ENCODE results near the gene C5. TPM values are rescaled to one million over a fixed set of nuclear protein-coding genes. Genes with fewer than 3 reads are reported as not detected.

The C5 gene
- total and polyA plus RNA-seq, 2 experiments from 2014 or later = 0.31 TPM; not detected in 1

DNA sequence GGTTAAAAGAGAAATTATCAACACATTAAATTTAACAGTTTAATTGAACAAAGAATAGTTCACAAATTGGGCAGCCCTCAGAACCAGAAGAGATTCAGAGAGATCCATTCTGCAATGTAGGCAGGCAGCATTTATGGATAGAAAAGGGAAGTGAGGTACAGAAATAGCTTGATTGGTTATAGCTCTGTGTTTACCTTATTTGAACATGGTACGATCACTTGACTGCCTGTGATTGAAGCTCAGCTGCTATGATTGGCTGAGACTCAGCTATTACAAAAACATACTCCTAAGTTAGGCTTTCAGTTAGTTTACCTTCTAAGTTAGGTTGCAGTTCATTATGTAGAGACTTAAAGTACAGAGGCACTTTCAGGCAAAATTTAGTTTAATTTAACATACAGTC lies 32.0 kb upstream of the C5 start:
- H3K36me3 ChIP-seq (ENCODE audit: insufficient read depth) = no peaks in the 10 kb centered on the region
- H3F3A ChIP-seq (replicated peaks; ENCODE audit: low read depth) = no peaks in the 10 kb centered on the region
- no peak overlapping the region for H3K4me3 Mint-ChIP-seq
- H2AFZ ChIP-seq = no peak overlapping the region
- H3K9me2 ChIP-seq (ENCODE audit: insufficient read depth) = no peaks in the 10 kb centered on the region
- H3K27ac ChIP-seq (ENCODE audit: low read depth) = no peak overlapping the region
- H4K20me1 ChIP-seq (replicated peaks; ENCODE audit: insufficient read depth) = no peaks in the 10 kb centered on the region
- peaks cover 4% of the 10 kb centered on the region; the same call in 1 of the 2 replicates for H3K27me3 ChIP-seq (ENCODE audit: insufficient read depth)
- no peak overlapping the region for H3K4me2 ChIP-seq
- no peak overlapping the region for H3K4me3 ChIP-seq
- H3K27me3 Mint-ChIP-seq (ENCODE audit: insufficient read depth, low read depth, poor library complexity) = no peaks in the 10 kb centered on the region
- TF ChIP-seq JUNB (IDR thresholded peaks at IDR 0.05; ENCODE audit: unreplicated experiment) (no peak), ZNF114 (CRISPR knock-in tag; IDR thresholded peaks at IDR 0.05) (no peak), EZH2 (IDR thresholded peaks at IDR 0.05; ENCODE audit: low read depth, unreplicated experiment) (no peak)
- TF ChIP-seq, protein P1, sequence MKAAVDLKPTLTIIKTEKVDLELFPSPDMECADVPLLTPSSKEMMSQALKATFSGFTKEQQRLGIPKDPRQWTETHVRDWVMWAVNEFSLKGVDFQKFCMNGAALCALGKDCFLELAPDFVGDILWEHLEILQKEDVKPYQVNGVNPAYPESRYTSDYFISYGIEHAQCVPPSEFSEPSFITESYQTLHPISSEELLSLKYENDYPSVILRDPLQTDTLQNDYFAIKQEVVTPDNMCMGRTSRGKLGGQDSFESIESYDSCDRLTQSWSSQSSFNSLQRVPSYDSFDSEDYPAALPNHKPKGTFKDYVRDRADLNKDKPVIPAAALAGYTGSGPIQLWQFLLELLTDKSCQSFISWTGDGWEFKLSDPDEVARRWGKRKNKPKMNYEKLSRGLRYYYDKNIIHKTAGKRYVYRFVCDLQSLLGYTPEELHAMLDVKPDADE (IDR thresholded peaks at IDR 0.05) = no peak
- ATAC-seq = no peak
- no peak for DNase-seq (ENCODE audit: low spot score)
- H3K4me1 Mint-ChIP-seq = no peaks in the 10 kb centered on the region
- H3K79me2 ChIP-seq (replicated peaks; ENCODE audit: insufficient read depth) = no peaks in the 10 kb centered on the region
- H3K36me3 Mint-ChIP-seq (ENCODE audit: low read depth) = no peaks in the 10 kb centered on the region
- H3K9me3 Mint-ChIP-seq = no peaks in the 10 kb centered on the region
- H3K4me1 ChIP-seq (ENCODE audit: insufficient read depth) = no peaks in the 10 kb centered on the region
- H3K27ac Mint-ChIP-seq = no peak overlapping the region

DNA sequence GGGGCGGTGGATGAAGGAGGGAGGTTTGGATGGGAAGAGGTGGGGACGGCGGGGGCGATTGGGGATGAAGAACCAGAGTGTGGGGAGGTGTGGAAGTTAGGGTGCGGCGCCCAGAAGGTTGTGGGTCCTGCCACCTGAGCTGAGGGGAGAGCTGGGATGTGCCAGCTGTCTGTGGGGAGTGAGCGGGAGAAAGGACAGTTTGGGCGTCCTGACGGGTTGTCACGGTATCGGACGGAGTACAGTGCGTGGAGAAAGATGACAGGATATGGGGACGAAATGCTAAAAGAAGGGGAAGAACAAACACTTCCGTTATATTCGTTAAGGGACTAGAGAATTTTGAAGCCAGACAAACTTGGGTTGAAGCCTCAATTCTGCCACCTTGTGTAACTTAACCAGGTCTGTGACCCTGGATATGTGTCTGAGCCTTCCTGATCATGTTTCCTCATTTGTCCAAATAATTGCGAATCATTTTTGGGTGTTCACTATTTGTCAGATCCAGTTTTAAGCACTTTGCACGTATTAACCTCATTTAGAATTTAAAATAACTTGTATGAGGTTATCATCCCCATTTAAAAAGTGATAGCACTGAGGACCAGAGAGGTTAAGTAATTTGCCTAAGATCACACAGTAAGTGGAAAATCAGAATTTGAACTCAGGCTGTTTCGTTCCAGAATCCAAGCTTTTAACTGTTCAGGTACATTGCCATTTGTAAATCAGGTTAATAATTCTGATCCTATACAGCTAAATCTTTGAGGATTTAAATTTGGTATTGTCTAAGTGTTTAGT lies 25.4 kb upstream of the C5 start:
- ATAC-seq (no peak), DNase-seq (ENCODE audit: low spot score) (peak; percentile 27)
- no peak overlapping the region for H3K27ac ChIP-seq (ENCODE audit: low read depth)
- H3K4me1 Mint-ChIP-seq = peaks cover 12% of the 10 kb centered on the region
- H3F3A ChIP-seq (replicated peaks; ENCODE audit: low read depth) = peaks cover 13% of the 10 kb centered on the region
- H3K9me3 Mint-ChIP-seq = no peaks in the 10 kb centered on the region; the same call in 2 of the 3 replicates
- H3K27ac Mint-ChIP-seq = peak overlapping the region; percentile 94
- no peaks in the 10 kb centered on the region for H3K36me3 ChIP-seq (ENCODE audit: insufficient read depth)
- H3K4me1 ChIP-seq (ENCODE audit: insufficient read depth) = peaks cover 16% of the 10 kb centered on the region
- H3K27me3 Mint-ChIP-seq (ENCODE audit: insufficient read depth, low read depth, poor library complexity) = peaks cover 34% of the 10 kb centered on the region
- peak overlapping the region; percentile 71 for H3K4me3 ChIP-seq
- no peaks in the 10 kb centered on the region for H3K79me2 ChIP-seq (replicated peaks; ENCODE audit: insufficient read depth)
- peak overlapping the region; percentile 100 for H2AFZ ChIP-seq
- peaks cover 62% of the 10 kb centered on the region for H3K27me3 ChIP-seq (ENCODE audit: insufficient read depth)
- H4K20me1 ChIP-seq (replicated peaks; ENCODE audit: insufficient read depth) = peaks cover 16% of the 10 kb centered on the region
- H3K4me2 ChIP-seq = peak overlapping the region; percentile 84
- H3K4me3 Mint-ChIP-seq = peak overlapping the region; percentile 98
- H3K9me2 ChIP-seq (ENCODE audit: insufficient read depth) = no peaks in the 10 kb centered on the region
- no peaks in the 10 kb centered on the region; the same call in 2 of the 3 replicates for H3K36me3 Mint-ChIP-seq (ENCODE audit: low read depth)
- no peak for TF ChIP-seq EZH2phosphoT487 (IDR thresholded peaks at IDR 0.05; ENCODE audit: unreplicated experiment)
- TF ChIP-seq, protein P2, sequence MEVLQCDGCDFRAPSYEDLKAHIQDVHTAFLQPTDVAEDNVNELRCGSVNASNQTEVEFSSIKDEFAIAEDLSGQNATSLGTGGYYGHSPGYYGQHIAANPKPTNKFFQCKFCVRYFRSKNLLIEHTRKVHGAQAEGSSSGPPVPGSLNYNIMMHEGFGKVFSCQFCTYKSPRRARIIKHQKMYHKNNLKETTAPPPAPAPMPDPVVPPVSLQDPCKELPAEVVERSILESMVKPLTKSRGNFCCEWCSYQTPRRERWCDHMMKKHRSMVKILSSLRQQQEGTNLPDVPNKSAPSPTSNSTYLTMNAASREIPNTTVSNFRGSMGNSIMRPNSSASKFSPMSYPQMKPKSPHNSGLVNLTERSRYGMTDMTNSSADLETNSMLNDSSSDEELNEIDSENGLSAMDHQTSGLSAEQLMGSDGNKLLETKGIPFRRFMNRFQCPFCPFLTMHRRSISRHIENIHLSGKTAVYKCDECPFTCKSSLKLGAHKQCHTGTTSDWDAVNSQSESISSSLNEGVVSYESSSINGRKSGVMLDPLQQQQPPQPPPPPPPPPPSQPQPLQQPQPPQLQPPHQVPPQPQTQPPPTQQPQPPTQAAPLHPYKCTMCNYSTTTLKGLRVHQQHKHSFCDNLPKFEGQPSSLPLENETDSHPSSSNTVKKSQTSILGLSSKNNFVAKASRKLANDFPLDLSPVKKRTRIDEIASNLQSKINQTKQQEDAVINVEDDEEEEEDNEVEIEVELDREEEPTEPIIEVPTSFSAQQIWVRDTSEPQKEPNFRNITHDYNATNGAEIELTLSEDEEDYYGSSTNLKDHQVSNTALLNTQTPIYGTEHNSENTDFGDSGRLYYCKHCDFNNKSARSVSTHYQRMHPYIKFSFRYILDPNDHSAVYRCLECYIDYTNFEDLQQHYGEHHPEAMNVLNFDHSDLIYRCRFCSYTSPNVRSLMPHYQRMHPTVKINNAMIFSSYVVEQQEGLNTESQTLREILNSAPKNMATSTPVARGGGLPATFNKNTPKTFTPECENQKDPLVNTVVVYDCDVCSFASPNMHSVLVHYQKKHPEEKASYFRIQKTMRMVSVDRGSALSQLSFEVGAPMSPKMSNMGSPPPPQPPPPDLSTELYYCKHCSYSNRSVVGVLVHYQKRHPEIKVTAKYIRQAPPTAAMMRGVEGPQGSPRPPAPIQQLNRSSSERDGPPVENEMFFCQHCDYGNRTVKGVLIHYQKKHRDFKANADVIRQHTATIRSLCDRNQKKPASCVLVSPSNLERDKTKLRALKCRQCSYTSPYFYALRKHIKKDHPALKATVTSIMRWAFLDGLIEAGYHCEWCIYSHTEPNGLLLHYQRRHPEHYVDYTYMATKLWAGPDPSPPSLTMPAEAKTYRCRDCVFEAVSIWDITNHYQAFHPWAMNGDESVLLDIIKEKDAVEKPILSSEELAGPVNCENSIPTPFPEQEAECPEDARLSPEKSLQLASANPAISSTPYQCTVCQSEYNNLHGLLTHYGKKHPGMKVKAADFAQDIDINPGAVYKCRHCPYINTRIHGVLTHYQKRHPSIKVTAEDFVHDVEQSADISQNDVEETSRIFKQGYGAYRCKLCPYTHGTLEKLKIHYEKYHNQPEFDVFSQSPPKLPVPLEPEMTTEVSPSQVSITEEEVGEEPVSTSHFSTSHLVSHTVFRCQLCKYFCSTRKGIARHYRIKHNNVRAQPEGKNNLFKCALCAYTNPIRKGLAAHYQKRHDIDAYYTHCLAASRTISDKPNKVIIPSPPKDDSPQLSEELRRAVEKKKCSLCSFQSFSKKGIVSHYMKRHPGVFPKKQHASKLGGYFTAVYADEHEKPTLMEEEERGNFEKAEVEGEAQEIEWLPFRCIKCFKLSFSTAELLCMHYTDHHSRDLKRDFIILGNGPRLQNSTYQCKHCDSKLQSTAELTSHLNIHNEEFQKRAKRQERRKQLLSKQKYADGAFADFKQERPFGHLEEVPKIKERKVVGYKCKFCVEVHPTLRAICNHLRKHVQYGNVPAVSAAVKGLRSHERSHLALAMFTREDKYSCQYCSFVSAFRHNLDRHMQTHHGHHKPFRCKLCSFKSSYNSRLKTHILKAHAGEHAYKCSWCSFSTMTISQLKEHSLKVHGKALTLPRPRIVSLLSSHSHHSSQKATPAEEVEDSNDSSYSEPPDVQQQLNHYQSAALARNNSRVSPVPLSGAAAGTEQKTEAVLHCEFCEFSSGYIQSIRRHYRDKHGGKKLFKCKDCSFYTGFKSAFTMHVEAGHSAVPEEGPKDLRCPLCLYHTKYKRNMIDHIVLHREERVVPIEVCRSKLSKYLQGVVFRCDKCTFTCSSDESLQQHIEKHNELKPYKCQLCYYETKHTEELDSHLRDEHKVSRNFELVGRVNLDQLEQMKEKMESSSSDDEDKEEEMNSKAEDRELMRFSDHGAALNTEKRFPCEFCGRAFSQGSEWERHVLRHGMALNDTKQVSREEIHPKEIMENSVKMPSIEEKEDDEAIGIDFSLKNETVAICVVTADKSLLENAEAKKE (CRISPR knock-in tag; IDR thresholded peaks at IDR 0.05) = no peak
- no peak for TF ChIP-seq STAT1 (IDR thresholded peaks at IDR 0.05; ENCODE audit: unreplicated experiment)
- no peak for TF ChIP-seq EZH2 (IDR thresholded peaks at IDR 0.05; ENCODE audit: low read depth, unreplicated experiment)
- TF ChIP-seq ZNF114 (CRISPR knock-in tag; IDR thresholded peaks at IDR 0.05) = no peak
- TF ChIP-seq, protein P3, sequence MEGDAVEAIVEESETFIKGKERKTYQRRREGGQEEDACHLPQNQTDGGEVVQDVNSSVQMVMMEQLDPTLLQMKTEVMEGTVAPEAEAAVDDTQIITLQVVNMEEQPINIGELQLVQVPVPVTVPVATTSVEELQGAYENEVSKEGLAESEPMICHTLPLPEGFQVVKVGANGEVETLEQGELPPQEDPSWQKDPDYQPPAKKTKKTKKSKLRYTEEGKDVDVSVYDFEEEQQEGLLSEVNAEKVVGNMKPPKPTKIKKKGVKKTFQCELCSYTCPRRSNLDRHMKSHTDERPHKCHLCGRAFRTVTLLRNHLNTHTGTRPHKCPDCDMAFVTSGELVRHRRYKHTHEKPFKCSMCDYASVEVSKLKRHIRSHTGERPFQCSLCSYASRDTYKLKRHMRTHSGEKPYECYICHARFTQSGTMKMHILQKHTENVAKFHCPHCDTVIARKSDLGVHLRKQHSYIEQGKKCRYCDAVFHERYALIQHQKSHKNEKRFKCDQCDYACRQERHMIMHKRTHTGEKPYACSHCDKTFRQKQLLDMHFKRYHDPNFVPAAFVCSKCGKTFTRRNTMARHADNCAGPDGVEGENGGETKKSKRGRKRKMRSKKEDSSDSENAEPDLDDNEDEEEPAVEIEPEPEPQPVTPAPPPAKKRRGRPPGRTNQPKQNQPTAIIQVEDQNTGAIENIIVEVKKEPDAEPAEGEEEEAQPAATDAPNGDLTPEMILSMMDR (conservative IDR thresholded peaks at IDR 0.05; ENCODE audit: low read depth in 2 of 2) = no peak; a peak in 1 of 4 replicates
- no peak for TF ChIP-seq JUNB (IDR thresholded peaks at IDR 0.05; ENCODE audit: unreplicated experiment)
- TF ChIP-seq, protein P1 (IDR thresholded peaks at IDR 0.05) = no peak
- TF ChIP-seq NANOG (IDR thresholded peaks at IDR 0.05; ENCODE audit: borderline replicate concordance) = no peak
- no peak for TF ChIP-seq ZNF331 (CRISPR knock-in tag; IDR thresholded peaks at IDR 0.05; ENCODE audit: low read depth)

Measured in GM23338 (cell line).